Endodermal cell (in vitro differentiated cells): ENCODE measurements around the gene RUFY1. TPM values are rescaled to one million over a fixed set of nuclear protein-coding genes. Genes with fewer than 3 reads are reported as not detected.
"Not testable (repeated sequence)": the region's sequence is repeated elsewhere in the genome, so short reads cannot be mapped to it uniquely, and the experiment has no call there.

Experiments
- DNase-seq: peaks from one replicate; pipeline ENCODE4 v3.0.0-alpha.2; 2017
- H3K27ac ChIP-seq: 2 replicates; pipeline ENCODE4 v1.5.1; 2013; ENCODE audit warnings: mild to moderate bottlenecking, low read depth, low read length, moderate library complexity
- H3K27me3 ChIP-seq: 2 replicates; pipeline ENCODE4 v1.6.1; 2013; ENCODE audit warnings: mild to moderate bottlenecking, low read length, moderate library complexity; ENCODE audit not compliant: insufficient read depth, control insufficient read depth, poor library complexity, severe bottlenecking
- H3K36me3 ChIP-seq: 2 replicates; pipeline ENCODE4 v1.7.0; 2013; ENCODE audit warnings: mild to moderate bottlenecking, low read length, moderate library complexity; ENCODE audit not compliant: control insufficient read depth, insufficient read depth
- H3K4me1 ChIP-seq: one replicate; pipeline ENCODE4 v1.7.0; 2013; ENCODE audit warnings: low read length; ENCODE audit not compliant: control insufficient read depth, insufficient read depth
- H3K4me3 ChIP-seq: 2 replicates; pipeline ENCODE4 v1.5.1; 2013; ENCODE audit warnings: mild to moderate bottlenecking, low read length, moderate library complexity
- H3K9ac ChIP-seq: 2 replicates; pipeline ENCODE4 v1.6.1; 2013; ENCODE audit warnings: mild to moderate bottlenecking, low read length, moderate library complexity; ENCODE audit not compliant: poor library complexity, severe bottlenecking; ENCODE audit errors: extremely low read depth
- H3K9me3 ChIP-seq: 2 replicates; pipeline ENCODE4 v1.6.1; 2013; ENCODE audit warnings: mild to moderate bottlenecking, low read length, moderate library complexity; ENCODE audit not compliant: control insufficient read depth
- H3K27ac Mint-ChIP-seq: 2 replicates; pipeline ENCODE4 v1.8.0; 2020; ENCODE audit warnings: mixed read lengths
- H3K27me3 Mint-ChIP-seq: 2 replicates; pipeline ENCODE4 v1.8.0; 2021; ENCODE audit warnings: mild to moderate bottlenecking, mixed read lengths; ENCODE audit not compliant: insufficient read depth
- H3K36me3 Mint-ChIP-seq: 2 replicates; pipeline ENCODE4 v1.8.0; 2020; ENCODE audit warnings: low read depth, mixed read lengths
- H3K4me1 Mint-ChIP-seq: 2 replicates; pipeline ENCODE4 v1.8.0; 2020; ENCODE audit warnings: mixed read lengths
- H3K4me3 Mint-ChIP-seq: 2 replicates; pipeline ENCODE4 v1.8.0; 2020; ENCODE audit warnings: mild to moderate bottlenecking, moderate library complexity, mixed read lengths
- H3K9me3 Mint-ChIP-seq: 2 replicates; pipeline ENCODE4 v1.8.0; 2020; ENCODE audit warnings: mild to moderate bottlenecking, mixed read lengths
- CTCF ChIP-seq: fragments of 200-600 bp; sonication (generic); conservative IDR thresholded peaks from 2 replicates; pipeline ENCODE4 v1.5.0; 2021; ENCODE audit warnings: antibody characterized with exemption, mild to moderate bottlenecking
- WGBS, 2 experiments: methylation state at CpG; one replicate each; pipeline versions ENCODE4 v1.1.5 to v1.1.7; 2013; ENCODE audit warnings: missing lambda C conversion rate in 2 of 2, mixed read lengths in 1 of 2; ENCODE audit not compliant: insufficient coverage in 1 of 2, insufficient read length in 1 of 2; 5-methylcytosine and 5-hydroxymethylcytosine counted together
- total RNA-seq, 2 donors: library from RNA; stranded (reverse); fragmentation: NEBNext Ultra II Directional in 1 of 2; extraction: Animal tissue kit (Norgen Biotek cat#: 25700) in 1 of 2; gene quantifications; 2 replicates in 1 of 2; 3 replicates in 1 of 2; pipeline ENCODE4 v1.2.1, GENCODE V29; 2021

The RUFY1 gene
- total RNA-seq, 2 donors from 2014 or later: 45.7 to 74.0 TPM

DNA sequence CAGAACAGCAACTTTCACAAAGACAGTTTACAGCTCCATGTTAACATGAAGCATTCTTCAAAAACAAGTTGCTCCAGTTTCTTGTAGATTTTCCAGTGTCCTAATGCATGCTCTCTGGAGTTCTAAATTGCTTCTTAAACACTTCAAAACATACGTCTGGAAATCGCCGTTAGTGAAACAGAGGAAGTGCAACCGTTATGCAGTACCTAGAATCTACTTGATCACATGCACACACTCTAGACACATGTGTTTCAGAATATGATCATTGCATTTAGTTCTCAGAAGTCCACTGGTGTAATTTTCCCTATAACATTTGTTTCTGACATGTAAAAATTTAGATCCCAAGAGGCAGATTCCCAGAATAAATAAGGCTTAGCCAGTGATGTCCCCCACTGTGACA is 41.1 kb upstream of the RUFY1 start:
- H3K4me3 ChIP-seq: no peak overlapping the region
- no peaks in the 10 kb centered on the region for H3K27me3 Mint-ChIP-seq
- 91 to 98% methylated on average over 4 of the region's 4 CpGs for WGBS, 2 experiments
- DNase-seq: no peak
- TF ChIP-seq CTCF: no peak
- peaks cover 7% of the 10 kb centered on the region for H3K4me1 Mint-ChIP-seq
- H3K27ac ChIP-seq: no peak overlapping the region
- no peaks in the 10 kb centered on the region for H3K27me3 ChIP-seq
- no peaks in the 10 kb centered on the region for H3K36me3 Mint-ChIP-seq
- no peaks in the 10 kb centered on the region for H3K9me3 ChIP-seq
- no peaks in the 10 kb centered on the region for H3K4me1 ChIP-seq
- no peak overlapping the region for H3K27ac Mint-ChIP-seq
- H3K4me3 Mint-ChIP-seq: no peak overlapping the region
- H3K9me3 Mint-ChIP-seq: peaks cover 5% of the 10 kb centered on the region
- H3K9ac ChIP-seq: no peak overlapping the region
- H3K36me3 ChIP-seq: no peaks in the 10 kb centered on the region

DNA sequence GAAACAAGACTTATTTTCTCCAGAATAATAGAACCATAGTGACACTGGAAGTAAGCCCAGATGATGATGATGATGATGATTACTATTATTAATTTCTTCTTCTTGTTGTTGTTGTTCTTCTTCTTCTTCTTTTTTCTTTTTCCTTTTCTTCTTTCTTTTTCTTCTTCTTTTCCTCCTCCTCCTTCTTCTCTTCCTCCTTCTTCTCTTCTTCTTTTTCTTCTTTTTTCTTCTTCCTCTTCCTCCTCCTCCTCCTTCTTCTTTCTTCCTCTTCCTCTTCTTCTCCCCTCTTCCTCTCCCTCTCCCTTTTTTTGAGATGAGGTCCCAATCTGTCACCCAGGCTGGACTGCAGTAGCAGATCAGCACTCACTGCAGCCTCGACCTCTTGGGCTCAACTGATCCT is 40.5 kb upstream of the RUFY1 start:
- no peak overlapping the region for H3K27ac Mint-ChIP-seq
- Histone ChIP-seq H3K9ac (no peak overlapping the region), H3K4me1 (no peaks in the 10 kb centered on the region), H3K27ac (no peak overlapping the region), H3K36me3 (no peaks in the 10 kb centered on the region), H3K4me3 (no peak overlapping the region), H3K27me3 (no peaks in the 10 kb centered on the region), H3K9me3 (no peaks in the 10 kb centered on the region)
- TF ChIP-seq CTCF: no peak
- H3K4me1 Mint-ChIP-seq: peaks cover 8% of the 10 kb centered on the region
- H3K27me3 Mint-ChIP-seq: no peaks in the 10 kb centered on the region
- H3K4me3 Mint-ChIP-seq: no peak overlapping the region
- DNase-seq: no peak
- H3K9me3 Mint-ChIP-seq: peaks cover 3% of the 10 kb centered on the region
- WGBS, 2 experiments: 80 to 84% methylated on average over 1 of the region's 1 CpG
- no peaks in the 10 kb centered on the region for H3K36me3 Mint-ChIP-seq

- no peak for TF ChIP-seq CTCF
- Histone ChIP-seq H3K4me1 (no peaks in the 10 kb centered on the region), H3K27me3 (no peaks in the 10 kb centered on the region), H3K9me3 (no peaks in the 10 kb centered on the region), H3K9ac (no peak overlapping the region), H3K36me3 (no peaks in the 10 kb centered on the region), H3K4me3 (no peak overlapping the region), H3K27ac (no peak overlapping the region)
- Mint-ChIP-seq H3K27me3 (peaks cover 11% of the 10 kb centered on the region), H3K9me3 (peaks cover 3% of the 10 kb centered on the region), H3K27ac (no peak overlapping the region), H3K36me3 (no peaks in the 10 kb centered on the region), H3K4me3 (no peak overlapping the region), H3K4me1 (peaks cover 15% of the 10 kb centered on the region)
- 97% methylated on average over 8 to 15 of the region's 15 CpGs for WGBS, 2 experiments
- DNase-seq: no peak
These were observed 37.8 kb upstream of the RUFY1 start for GRCh38 chr5:179512452-179513000.

- H3K36me3 ChIP-seq, H3K9ac ChIP-seq, DNase-seq, H3K4me3 ChIP-seq, H3K36me3 Mint-ChIP-seq, H3K27ac ChIP-seq, H3K4me3 Mint-ChIP-seq, H3K9me3 Mint-ChIP-seq, H3K4me1 ChIP-seq, H3K27me3 ChIP-seq, H3K9me3 ChIP-seq, H3K27ac Mint-ChIP-seq: not testable (repeated sequence)
- WGBS, 2 experiments: 85 to 92% methylated on average over 4 of the region's 7 CpGs
- Mint-ChIP-seq H3K27me3 (peaks cover 11% of the 10 kb centered on the region), H3K4me1 (peaks cover 15% of the 10 kb centered on the region)
These were observed 34.9 kb upstream of the RUFY1 start for GRCh38 chr5:179515501-179515900.
